H9 (cell line): ENCODE measurements around the gene MPZL1. TPM values are rescaled to one million over a fixed set of nuclear protein-coding genes. Genes with fewer than 3 reads are reported as not detected.

Experiments used
- DNase-seq: peaks from one replicate; pipeline ENCODE4 v3.0.0-alpha.2; 2017
- H2AFZ ChIP-seq: one replicate; pipeline ENCODE4 v1.6.1; 2013; ENCODE audit warnings: mild to moderate bottlenecking, low read length, control low read depth, moderate library complexity
- H2AK5ac ChIP-seq: 2 replicates; pipeline ENCODE4 v1.6.1; 2013; ENCODE audit warnings: low read length, control low read depth, mixed read lengths; ENCODE audit not compliant: insufficient read length
- H2BK120ac ChIP-seq: one replicate; pipeline ENCODE4 v1.6.1; 2013; ENCODE audit warnings: low read depth, mild to moderate bottlenecking, low read length, control low read depth, inconsistent platforms; ENCODE audit not compliant: poor library complexity, severe bottlenecking
- H2BK12ac ChIP-seq: 2 replicates; pipeline ENCODE4 v1.6.1; 2013; ENCODE audit warnings: low read length, control low read depth, mixed read lengths, low read depth; ENCODE audit not compliant: insufficient read length
- H2BK15ac ChIP-seq: 2 replicates; pipeline ENCODE4 v1.6.1; 2013; ENCODE audit warnings: low read depth, low read length, control low read depth
- H2BK20ac ChIP-seq: one replicate; pipeline ENCODE4 v1.6.1; 2013; ENCODE audit warnings: low read depth, mild to moderate bottlenecking, low read length, control low read depth, inconsistent platforms; ENCODE audit not compliant: poor library complexity, severe bottlenecking
- H2BK5ac ChIP-seq: 2 replicates; pipeline ENCODE4 v1.6.1; 2013; ENCODE audit warnings: low read length, control low read depth, mixed read lengths; ENCODE audit not compliant: insufficient read length
- H3K14ac ChIP-seq: 2 replicates; pipeline ENCODE4 v1.6.1; 2013; ENCODE audit warnings: low read length, control low read depth; ENCODE audit not compliant: insufficient read depth
- H3K18ac ChIP-seq: 2 replicates; pipeline ENCODE4 v1.6.1; 2013; ENCODE audit warnings: low read depth, mild to moderate bottlenecking, mixed read lengths, low read length, control low read depth; ENCODE audit not compliant: insufficient read length
- H3K23ac ChIP-seq: 2 replicates; pipeline ENCODE4 v1.6.1; 2013; ENCODE audit warnings: low read length, control low read depth, mixed read lengths, low read depth; ENCODE audit not compliant: insufficient read length
- H3K23me2 ChIP-seq: 2 replicates; pipeline ENCODE4 v1.6.1; 2013; ENCODE audit warnings: low read depth, mild to moderate bottlenecking, mixed read lengths, low read length, control low read depth; ENCODE audit not compliant: insufficient read length, poor library complexity, severe bottlenecking
- H3K27ac ChIP-seq: 2 replicates; pipeline ENCODE4 v1.5.1; 2013; ENCODE audit warnings: low read length, control low read depth, mixed read lengths, low read depth; ENCODE audit not compliant: insufficient read length
- H3K27me3 ChIP-seq: 2 replicates; pipeline ENCODE4 v1.6.1; 2013; ENCODE audit warnings: low read length, control low read depth, inconsistent platforms; ENCODE audit not compliant: insufficient read depth
- H3K4ac ChIP-seq: 2 replicates; pipeline ENCODE4 v1.6.1; 2013; ENCODE audit warnings: low read depth, mild to moderate bottlenecking, control low read depth, inconsistent platforms, low read length, moderate library complexity
- H3K4me1 ChIP-seq: 2 replicates; pipeline ENCODE4 v1.6.1; 2013; ENCODE audit warnings: low read length, control low read depth, inconsistent platforms; ENCODE audit not compliant: insufficient read depth
- H3K4me2 ChIP-seq: 2 replicates; pipeline ENCODE4 v1.6.1; 2013; ENCODE audit warnings: low read length, control low read depth, mixed read lengths; ENCODE audit not compliant: insufficient read length, insufficient read depth
- H3K56ac ChIP-seq: 2 replicates; pipeline ENCODE4 v1.6.1; 2013; ENCODE audit warnings: low read depth, mild to moderate bottlenecking, mixed read lengths, low read length, control low read depth; ENCODE audit not compliant: insufficient read length
- H3K79me1 ChIP-seq: 2 replicates; pipeline ENCODE4 v1.6.1; 2013; ENCODE audit warnings: low read depth, mild to moderate bottlenecking, moderate library complexity, low read length, control low read depth, inconsistent platforms; ENCODE audit not compliant: insufficient read depth, poor library complexity, severe bottlenecking
- H3K79me2 ChIP-seq: 2 replicates; pipeline ENCODE4 v1.6.1; 2013; ENCODE audit warnings: low read length, control low read depth, inconsistent platforms; ENCODE audit not compliant: insufficient read depth
- H3K9ac ChIP-seq: 2 replicates; pipeline ENCODE4 v1.6.1; 2013; ENCODE audit warnings: low read length, control low read depth, mixed read lengths; ENCODE audit not compliant: insufficient read length; ENCODE audit errors: extremely low read depth
- H3K9me3 ChIP-seq: one replicate; pipeline ENCODE4 v1.6.1; 2013; ENCODE audit warnings: low read depth, low read length, inconsistent platforms; ENCODE audit not compliant: control insufficient read depth
- H3T11ph ChIP-seq: one replicate; pipeline ENCODE4 v1.6.1; 2013; ENCODE audit warnings: mild to moderate bottlenecking, low read length, control low read depth, inconsistent platforms
- H4K20me1 ChIP-seq: one replicate; pipeline ENCODE4 v1.6.1; 2013; ENCODE audit not compliant: control insufficient read depth, insufficient read length, insufficient read depth
- H4K5ac ChIP-seq: 2 replicates; pipeline ENCODE4 v1.6.1; 2013; ENCODE audit warnings: low read depth, mild to moderate bottlenecking, mixed read lengths, low read length, control low read depth; ENCODE audit not compliant: insufficient read length
- H4K8ac ChIP-seq: replicated peaks from 2 replicates; pipeline ENCODE4 v1.6.1; 2013; ENCODE audit warnings: low read length, control low read depth, mixed read lengths, low read depth; ENCODE audit not compliant: insufficient read length
- H4K91ac ChIP-seq: 2 replicates; pipeline ENCODE4 v1.6.1; 2013; ENCODE audit warnings: low read depth, mild to moderate bottlenecking, moderate library complexity, mixed read lengths, low read length, control low read depth; ENCODE audit not compliant: insufficient read length
- H3K27ac Mint-ChIP-seq, 3 experiments: 2 replicates in 2 of 3; 3 replicates in 1 of 3; pipeline ENCODE4 v1.8.0; 2020 to 2021; ENCODE audit warnings: mixed read lengths in 3 of 3, mild to moderate bottlenecking in 1 of 3, moderate library complexity in 1 of 3
- H3K27me3 Mint-ChIP-seq: 2 replicates; pipeline ENCODE4 v1.8.0; 2021; ENCODE audit warnings: low read depth, mild to moderate bottlenecking, moderate library complexity, mixed read lengths
- H3K36me3 Mint-ChIP-seq, 3 experiments: 2 replicates in 2 of 3; 3 replicates in 1 of 3; pipeline ENCODE4 v1.8.0; 2020 to 2021; ENCODE audit warnings: low read depth in 3 of 3, mixed read lengths in 3 of 3; ENCODE audit not compliant: insufficient read depth in 1 of 3
- H3K4me1 Mint-ChIP-seq, 2 experiments: 2 replicates each; pipeline ENCODE4 v1.8.0; 2020; ENCODE audit warnings: mixed read lengths in 2 of 2
- H3K4me3 Mint-ChIP-seq, 2 experiments: 2 replicates in 1 of 2; 3 replicates in 1 of 2; pipeline ENCODE4 v1.8.0; 2020 to 2021; ENCODE audit warnings: mild to moderate bottlenecking in 2 of 2, mixed read lengths in 2 of 2, moderate library complexity in 1 of 2
- H3K9me3 Mint-ChIP-seq, 2 experiments: 2 replicates in 1 of 2; 3 replicates in 1 of 2; pipeline ENCODE4 v1.8.0; 2020; ENCODE audit warnings: mild to moderate bottlenecking in 2 of 2, mixed read lengths in 2 of 2, moderate library complexity in 1 of 2
- WGBS: extraction: QIAGEN DNeasy Blood & Tissue Kit; methylation state at CpG from one replicate; pipeline ENCODE4 v1.1.7; 2013; ENCODE audit warnings: missing lambda C conversion rate, low lambda C conversion rate, mixed read lengths; ENCODE audit not compliant: insufficient read length; ENCODE audit errors: extremely low coverage; 5-methylcytosine and 5-hydroxymethylcytosine counted together
- total RNA-seq: library from RNA; stranded (reverse); gene quantifications from 2 replicates; pipeline ENCODE4 v1.2.1, GENCODE V29; 2021
- TF ChIP-seq, protein P1 (sequence below): fragments of 200-600 bp; sonication (generic); conservative IDR thresholded peaks from 3 replicates; pipeline ENCODE4 v1.8.0; 2021; ENCODE audit warnings: antibody characterized with exemption, mild to moderate bottlenecking

The MPZL1 gene
- total RNA-seq, 1 experiment from 2014 or later: 60.7 TPM

DNA sequence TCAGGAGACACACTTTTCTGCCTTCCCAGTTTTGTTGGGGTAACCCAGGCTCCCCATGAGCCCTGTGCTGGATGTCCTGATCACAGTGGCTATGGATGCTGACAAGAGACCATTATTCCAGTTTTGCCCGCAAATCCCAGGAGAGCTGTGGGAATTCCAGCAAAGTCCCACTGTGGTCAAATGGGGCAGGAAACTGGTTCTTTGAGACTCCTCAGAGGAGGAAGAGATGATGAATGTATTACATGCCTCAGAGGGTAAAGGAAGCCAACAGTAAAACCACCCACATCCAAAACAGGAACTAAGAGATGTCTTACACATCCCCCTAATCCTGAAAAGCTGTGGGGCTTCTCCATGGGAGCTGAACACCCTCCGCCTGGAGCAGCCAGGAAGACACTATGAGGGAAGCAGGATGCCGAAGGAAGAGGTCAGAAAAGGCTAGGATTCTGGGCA is 12.8 kb upstream of the MPZL1 start:
- Histone ChIP-seq H2AK5ac (no peak overlapping the region), H2BK20ac (no peak overlapping the region)

More for the DNA sequence above, 12.8 kb upstream of the MPZL1 start:
- Histone ChIP-seq H2BK120ac (no peak overlapping the region), H2AFZ (no peak overlapping the region), H3K56ac (no peak overlapping the region), H4K8ac (no peak overlapping the region), H3K23ac (no peak overlapping the region), H3K4me1 (peaks cover 9% of the 10 kb centered on the region), H2BK12ac (no peak overlapping the region), H3K9me3 (no peaks in the 10 kb centered on the region), H3K23me2 (peaks cover 5% of the 10 kb centered on the region), H3T11ph (no peak overlapping the region), H3K9ac (no peak overlapping the region), H3K27ac (no peak overlapping the region), H3K79me1 (no peaks in the 10 kb centered on the region), H4K20me1 (no peaks in the 10 kb centered on the region), H3K79me2 (no peaks in the 10 kb centered on the region), H3K18ac (no peak overlapping the region), H3K4me2 (no peak overlapping the region), H4K5ac (no peak overlapping the region), H2BK5ac (no peak overlapping the region), H3K14ac (no peak overlapping the region), H3K27me3 (no peaks in the 10 kb centered on the region; the same call in 1 of the 2 replicates), H2BK15ac (no peak overlapping the region), H4K91ac (no peak overlapping the region), H3K4ac (no peak overlapping the region)
- DNase-seq: no peak
- no peaks in the 10 kb centered on the region; a peak in 1 of 7 replicates for H3K36me3 Mint-ChIP-seq
- H3K9me3 Mint-ChIP-seq: no peaks in the 10 kb centered on the region; a peak in 1 of 5 replicates
- no CpG with 5 or more reads among the region's 3 CpGs for WGBS
- no peak overlapping the region; a peak in 1 of 7 replicates for H3K27ac Mint-ChIP-seq
- TF ChIP-seq, protein P1, sequence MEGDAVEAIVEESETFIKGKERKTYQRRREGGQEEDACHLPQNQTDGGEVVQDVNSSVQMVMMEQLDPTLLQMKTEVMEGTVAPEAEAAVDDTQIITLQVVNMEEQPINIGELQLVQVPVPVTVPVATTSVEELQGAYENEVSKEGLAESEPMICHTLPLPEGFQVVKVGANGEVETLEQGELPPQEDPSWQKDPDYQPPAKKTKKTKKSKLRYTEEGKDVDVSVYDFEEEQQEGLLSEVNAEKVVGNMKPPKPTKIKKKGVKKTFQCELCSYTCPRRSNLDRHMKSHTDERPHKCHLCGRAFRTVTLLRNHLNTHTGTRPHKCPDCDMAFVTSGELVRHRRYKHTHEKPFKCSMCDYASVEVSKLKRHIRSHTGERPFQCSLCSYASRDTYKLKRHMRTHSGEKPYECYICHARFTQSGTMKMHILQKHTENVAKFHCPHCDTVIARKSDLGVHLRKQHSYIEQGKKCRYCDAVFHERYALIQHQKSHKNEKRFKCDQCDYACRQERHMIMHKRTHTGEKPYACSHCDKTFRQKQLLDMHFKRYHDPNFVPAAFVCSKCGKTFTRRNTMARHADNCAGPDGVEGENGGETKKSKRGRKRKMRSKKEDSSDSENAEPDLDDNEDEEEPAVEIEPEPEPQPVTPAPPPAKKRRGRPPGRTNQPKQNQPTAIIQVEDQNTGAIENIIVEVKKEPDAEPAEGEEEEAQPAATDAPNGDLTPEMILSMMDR: no peak
- H3K4me1 Mint-ChIP-seq: peaks cover 67 to 79% of the 10 kb centered on the region in 2 experiments
- H3K27me3 Mint-ChIP-seq: peaks cover 24% of the 10 kb centered on the region
- H3K4me3 Mint-ChIP-seq: no peak overlapping the region; a peak in 1 of 5 replicates
